ENCODE measurements around the gene RBPJ.
A peak's percentile ranks its signal among the peaks of the same experiment; 100 is the strongest.

RBPJ gene

GRCh38 chr4:26454961-26455360 is 134.1 kb downstream of the RBPJ start:
- Histone ChIP-seq H3K4me3 (ENCODE audit: low read depth in 1 of 2, low read length in 2 of 2) (no peak overlapping the region), H3K4me1 (ENCODE audit: insufficient read depth, low read length) (peaks cover 49% of the 10 kb centered on the region), H3K9ac (ENCODE audit: low read length) (no peak overlapping the region), H3K27me3 (ENCODE audit: control insufficient read depth in 1 of 2, insufficient read depth in 2 of 2, low read length in 2 of 2) (no peaks in the 10 kb centered on the region), H3K9me3 (ENCODE audit: low read length) (no peaks in the 10 kb centered on the region), H3K36me3 (ENCODE audit: insufficient read depth, low read length) (no peaks in the 10 kb centered on the region), H3K27ac (ENCODE audit: low read depth, low read length) (no peak overlapping the region)

DNA sequence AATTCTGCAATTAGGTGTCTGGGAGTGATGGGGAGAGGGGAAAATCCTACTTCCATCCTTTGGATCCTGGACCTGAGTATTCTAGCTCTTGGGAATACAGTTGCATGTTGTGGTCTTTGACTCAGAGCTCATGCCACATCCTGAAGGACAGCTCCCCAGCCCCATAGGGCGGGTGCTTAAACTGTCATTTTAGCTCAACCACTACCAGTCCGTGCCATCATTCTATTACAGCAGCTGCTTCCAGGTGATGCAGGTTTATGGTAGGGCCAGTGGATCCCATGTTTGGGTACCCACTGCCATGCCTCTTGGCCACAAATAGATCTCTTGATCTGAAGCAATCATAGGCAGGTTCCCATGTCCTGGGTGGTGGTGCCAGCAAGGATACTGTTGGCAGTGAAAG is 134.8 kb downstream of the RBPJ start:
- no peak overlapping the region for H3K9ac ChIP-seq (ENCODE audit: low read length)
- no peaks in the 10 kb centered on the region for H3K36me3 ChIP-seq (ENCODE audit: insufficient read depth, low read length)
- peaks cover 46% of the 10 kb centered on the region for H3K4me1 ChIP-seq (ENCODE audit: insufficient read depth, low read length)
- no peak overlapping the region for H3K27ac ChIP-seq (ENCODE audit: low read depth, low read length)
- H3K4me3 ChIP-seq (ENCODE audit: low read depth in 1 of 2, low read length in 2 of 2) = no peak overlapping the region
- no peaks in the 10 kb centered on the region for H3K9me3 ChIP-seq (ENCODE audit: low read length)
- H3K27me3 ChIP-seq (ENCODE audit: control insufficient read depth in 1 of 2, insufficient read depth in 2 of 2, low read length in 2 of 2) = no peaks in the 10 kb centered on the region

DNA sequence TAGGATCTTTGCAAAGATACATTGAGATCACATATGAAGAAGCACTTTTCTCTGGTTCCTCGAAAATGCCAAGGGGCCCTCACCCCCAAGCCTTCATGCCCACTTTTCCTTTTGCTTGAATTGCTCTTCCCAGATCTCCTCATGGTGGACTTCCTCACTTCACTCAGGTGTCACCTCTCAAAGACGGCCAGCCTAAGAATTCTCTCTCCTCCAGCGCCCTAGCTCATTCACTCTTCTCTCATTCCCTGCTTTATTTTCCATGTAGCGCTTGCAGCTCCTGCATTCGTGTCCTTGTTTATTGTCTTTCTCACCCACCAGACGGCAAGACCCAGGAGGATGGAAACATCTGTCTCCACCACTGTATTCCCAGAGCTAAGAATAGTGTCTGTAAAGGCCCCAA is 136.6 kb downstream of the RBPJ start:
- peaks cover 40% of the 10 kb centered on the region for H3K4me1 ChIP-seq (ENCODE audit: insufficient read depth, low read length)
- no peak overlapping the region for H3K4me3 ChIP-seq (ENCODE audit: low read depth in 1 of 2, low read length in 2 of 2)
- H3K36me3 ChIP-seq (ENCODE audit: insufficient read depth, low read length) = no peaks in the 10 kb centered on the region
- H3K27ac ChIP-seq (ENCODE audit: low read depth, low read length) = peak overlapping the region; percentile 48
- no peaks in the 10 kb centered on the region for H3K27me3 ChIP-seq (ENCODE audit: control insufficient read depth in 1 of 2, insufficient read depth in 2 of 2, low read length in 2 of 2)
- H3K9ac ChIP-seq (ENCODE audit: low read length) = no peak overlapping the region
- H3K9me3 ChIP-seq (ENCODE audit: low read length) = no peaks in the 10 kb centered on the region

- Histone ChIP-seq H3K27ac (ENCODE audit: low read depth, low read length) (peak overlapping the region; percentile 48), H3K27me3 (ENCODE audit: control insufficient read depth in 1 of 2, insufficient read depth in 2 of 2, low read length in 2 of 2) (no peaks in the 10 kb centered on the region), H3K9ac (ENCODE audit: low read length) (no peak overlapping the region), H3K36me3 (ENCODE audit: insufficient read depth, low read length) (no peaks in the 10 kb centered on the region), H3K4me3 (ENCODE audit: low read depth in 1 of 2, low read length in 2 of 2) (no peak overlapping the region), H3K9me3 (ENCODE audit: low read length) (no peaks in the 10 kb centered on the region), H3K4me1 (ENCODE audit: insufficient read depth, low read length) (peaks cover 40% of the 10 kb centered on the region)
Measured at GRCh38 chr4:26458157-26458561, 137.3 kb downstream of the RBPJ start.

- Histone ChIP-seq H3K27ac (ENCODE audit: low read depth, low read length) (peak overlapping the region; percentile 76), H3K4me3 (ENCODE audit: low read depth in 1 of 2, low read length in 2 of 2) (peak overlapping the region in 1 of 2 donors; percentile 8), H3K36me3 (ENCODE audit: insufficient read depth, low read length) (no peaks in the 10 kb centered on the region), H3K27me3 (ENCODE audit: control insufficient read depth in 1 of 2, insufficient read depth in 2 of 2, low read length in 2 of 2) (no peaks in the 10 kb centered on the region), H3K9ac (ENCODE audit: low read length) (no peak overlapping the region), H3K4me1 (ENCODE audit: insufficient read depth, low read length) (peaks cover 43% of the 10 kb centered on the region), H3K9me3 (ENCODE audit: low read length) (no peaks in the 10 kb centered on the region)
Measured at GRCh38 chr4:26459054-26459755, 138.4 kb downstream of the RBPJ start.

DNA sequence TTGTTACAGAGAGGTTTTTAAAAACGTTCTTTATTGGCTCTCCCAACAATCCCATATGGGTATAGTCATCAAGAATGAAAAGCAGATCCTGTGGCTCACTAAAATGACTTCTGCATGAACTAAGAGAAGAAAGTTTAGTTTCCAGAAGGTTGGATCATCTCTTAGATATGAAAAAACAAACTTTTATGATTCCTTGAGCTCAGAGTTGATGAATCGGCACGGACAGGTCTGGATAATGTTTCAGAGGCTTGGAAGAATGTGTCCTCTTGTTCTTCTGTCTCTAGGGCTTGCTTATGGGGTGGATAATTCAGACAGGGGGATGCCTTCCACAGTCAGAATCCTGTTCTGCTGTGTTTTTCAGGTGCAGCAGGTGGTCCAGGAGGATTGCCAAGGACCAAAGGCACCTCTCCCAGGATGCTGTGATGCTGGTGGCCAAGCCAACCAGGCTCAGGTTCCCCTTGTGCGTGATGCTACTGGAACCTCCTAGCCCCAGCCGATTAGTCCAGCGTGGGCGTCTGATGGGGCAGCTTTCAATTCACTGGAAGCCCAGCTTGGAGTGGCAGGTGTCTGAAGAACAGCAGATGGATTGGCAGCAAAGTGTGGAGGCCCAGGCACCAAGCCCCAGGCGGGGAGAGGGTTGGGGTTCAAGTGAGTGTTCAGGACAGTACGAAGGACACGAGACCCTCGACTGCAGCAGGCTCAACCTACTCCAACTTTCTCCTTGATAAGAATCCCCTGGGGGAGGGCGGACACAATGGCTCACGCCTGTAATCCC is 139.1 kb downstream of the RBPJ start:
- H3K9ac ChIP-seq (ENCODE audit: low read length) = no peak overlapping the region
- H3K4me3 ChIP-seq (ENCODE audit: low read depth in 1 of 2, low read length in 2 of 2) = peak overlapping the region in 1 of 2 donors; percentile 8
- H3K4me1 ChIP-seq (ENCODE audit: insufficient read depth, low read length) = peaks cover 43% of the 10 kb centered on the region
- no peaks in the 10 kb centered on the region for H3K36me3 ChIP-seq (ENCODE audit: insufficient read depth, low read length)
- no peaks in the 10 kb centered on the region for H3K9me3 ChIP-seq (ENCODE audit: low read length)
- peak overlapping the region; percentile 79 for H3K27ac ChIP-seq (ENCODE audit: low read depth, low read length)
- no peaks in the 10 kb centered on the region for H3K27me3 ChIP-seq (ENCODE audit: control insufficient read depth in 1 of 2, insufficient read depth in 2 of 2, low read length in 2 of 2)

GRCh38 chr4:26462874-26463273 is 142.1 kb downstream of the RBPJ start:
- Histone ChIP-seq H3K9me3 (ENCODE audit: low read length) (no peaks in the 10 kb centered on the region), H3K9ac (ENCODE audit: low read length) (no peak overlapping the region), H3K27ac (ENCODE audit: low read depth, low read length) (peak overlapping the region; percentile 13), H3K27me3 (ENCODE audit: control insufficient read depth in 1 of 2, insufficient read depth in 2 of 2, low read length in 2 of 2) (no peaks in the 10 kb centered on the region), H3K36me3 (ENCODE audit: insufficient read depth, low read length) (no peaks in the 10 kb centered on the region), H3K4me1 (ENCODE audit: insufficient read depth, low read length) (peaks cover 36% of the 10 kb centered on the region), H3K4me3 (ENCODE audit: low read depth in 1 of 2, low read length in 2 of 2) (no peak overlapping the region)

DNA sequence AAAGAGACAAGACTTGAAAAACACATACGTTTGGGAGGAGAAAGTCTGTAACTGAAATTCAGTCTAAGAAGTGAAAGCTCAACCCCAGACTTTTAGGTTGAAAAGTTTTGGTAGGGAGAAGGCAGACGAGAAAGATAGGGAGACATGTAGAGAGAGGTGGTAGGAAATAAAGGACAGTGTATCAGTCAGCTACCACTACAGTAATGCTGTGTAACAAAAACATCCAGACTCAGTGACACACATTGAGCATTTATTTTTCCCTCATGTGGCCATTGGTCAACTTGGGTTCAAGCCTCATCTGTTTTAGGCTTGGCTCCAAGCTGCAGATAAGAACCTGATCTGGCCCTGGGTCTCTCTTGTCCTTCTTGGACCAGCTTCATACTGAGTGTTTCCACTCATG is 142.6 kb downstream of the RBPJ start:
- no peak overlapping the region for H3K9ac ChIP-seq (ENCODE audit: low read length)
- H3K27me3 ChIP-seq (ENCODE audit: control insufficient read depth in 1 of 2, insufficient read depth in 2 of 2, low read length in 2 of 2) = no peaks in the 10 kb centered on the region
- H3K4me1 ChIP-seq (ENCODE audit: insufficient read depth, low read length) = peaks cover 31% of the 10 kb centered on the region
- H3K27ac ChIP-seq (ENCODE audit: low read depth, low read length) = peak overlapping the region; percentile 13
- no peaks in the 10 kb centered on the region for H3K36me3 ChIP-seq (ENCODE audit: insufficient read depth, low read length)
- H3K9me3 ChIP-seq (ENCODE audit: low read length) = no peaks in the 10 kb centered on the region
- H3K4me3 ChIP-seq (ENCODE audit: low read depth in 1 of 2, low read length in 2 of 2) = no peak overlapping the region

- H3K9ac ChIP-seq (ENCODE audit: low read length) = no peak overlapping the region
Measured at GRCh38 chr4:26464420-26465095, 143.7 kb downstream of the RBPJ start.

DNA sequence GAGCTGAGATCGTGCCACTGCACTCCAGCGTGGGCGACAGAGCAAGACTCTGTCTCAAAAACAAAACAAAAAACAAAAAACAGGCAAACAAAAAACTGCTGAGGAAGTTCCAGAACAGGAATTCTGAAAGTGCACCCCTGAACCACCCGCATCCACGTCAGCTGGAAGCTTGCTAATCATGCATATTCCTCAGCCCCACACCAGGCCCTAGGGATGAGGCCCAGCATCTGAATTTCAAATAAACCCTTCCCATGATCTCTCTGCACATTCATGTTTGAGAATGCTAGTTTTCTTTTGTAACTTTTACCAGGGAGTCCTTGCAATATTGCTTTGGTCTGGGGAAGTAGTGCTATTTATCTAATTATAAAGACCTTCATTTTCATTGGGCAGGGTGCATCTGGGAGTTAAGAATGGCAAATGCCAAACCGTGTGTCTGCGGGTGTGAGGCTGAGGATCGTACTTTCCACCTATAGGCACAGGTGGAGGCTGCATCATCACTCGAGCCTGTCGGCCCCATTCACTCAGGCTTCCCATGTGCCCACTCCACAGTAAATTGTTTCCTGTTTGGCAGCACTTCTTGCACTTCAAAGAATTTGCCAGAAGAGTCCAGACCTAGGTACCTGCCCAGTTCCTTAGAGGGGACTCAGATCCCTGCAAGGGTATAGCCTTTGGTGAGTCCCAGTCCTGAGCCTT is 145.9 kb downstream of the RBPJ start:
- Histone ChIP-seq H3K27me3 (ENCODE audit: control insufficient read depth in 1 of 2, insufficient read depth in 2 of 2, low read length in 2 of 2) (no peaks in the 10 kb centered on the region), H3K4me1 (ENCODE audit: insufficient read depth, low read length) (peaks cover 17% of the 10 kb centered on the region), H3K9ac (ENCODE audit: low read length) (no peak overlapping the region), H3K27ac (ENCODE audit: low read depth, low read length) (no peak overlapping the region), H3K4me3 (ENCODE audit: low read depth in 1 of 2, low read length in 2 of 2) (no peak overlapping the region), H3K36me3 (ENCODE audit: insufficient read depth, low read length) (no peaks in the 10 kb centered on the region), H3K9me3 (ENCODE audit: low read length) (no peaks in the 10 kb centered on the region)

More at GRCh38 chr4:26464420-26465095, 143.7 kb downstream of the RBPJ start:
- Histone ChIP-seq H3K9me3 (ENCODE audit: low read length) (no peaks in the 10 kb centered on the region), H3K4me3 (ENCODE audit: low read depth in 1 of 2, low read length in 2 of 2) (no peak overlapping the region), H3K27ac (ENCODE audit: low read depth, low read length) (no peak overlapping the region), H3K36me3 (ENCODE audit: insufficient read depth, low read length) (no peaks in the 10 kb centered on the region), H3K27me3 (ENCODE audit: control insufficient read depth in 1 of 2, insufficient read depth in 2 of 2, low read length in 2 of 2) (no peaks in the 10 kb centered on the region), H3K4me1 (ENCODE audit: insufficient read depth, low read length) (peaks cover 24% of the 10 kb centered on the region)

GRCh38 chr4:26467724-26468123 is 146.9 kb downstream of the RBPJ start:
- H3K36me3 ChIP-seq (ENCODE audit: insufficient read depth, low read length) = no peaks in the 10 kb centered on the region
- no peaks in the 10 kb centered on the region for H3K27me3 ChIP-seq (ENCODE audit: control insufficient read depth in 1 of 2, insufficient read depth in 2 of 2, low read length in 2 of 2)
- no peak overlapping the region for H3K4me3 ChIP-seq (ENCODE audit: low read depth in 1 of 2, low read length in 2 of 2)
- H3K9me3 ChIP-seq (ENCODE audit: low read length) = no peaks in the 10 kb centered on the region
- no peak overlapping the region for H3K9ac ChIP-seq (ENCODE audit: low read length)
- no peak overlapping the region for H3K27ac ChIP-seq (ENCODE audit: low read depth, low read length)
- H3K4me1 ChIP-seq (ENCODE audit: insufficient read depth, low read length) = peaks cover 8% of the 10 kb centered on the region
